HCT116 (cell line): Measurements from ENCODE around the gene CHSY3. TPM values are rescaled to one million over a fixed set of nuclear protein-coding genes. Genes with fewer than 3 reads are reported as not detected.

Experiments
- ATAC-seq: fragments of 200-7000 bp; cut with Tn5 transposase; 2 replicates; pipeline ENCODE4 v1.9.1; 2020; ENCODE audit warnings: mild to moderate bottlenecking, moderate library complexity
- BruUV-seq: library from RNA; stranded (reverse); fragments of 400-500 nt; replicated peaks from 2 replicates; lab custom pipeline; 2021; lab: Mats Ljungman, UMichigan
- CTCF ChIA-PET: fragments of 300-600 bp; sonication (Branson Sonifier 250); formaldehyde crosslinking; loops from one replicate; lab custom pipeline; 2021; ENCODE audit warnings: antibody characterized with exemption; lab: Charles Lee
- POLR2A ChIA-PET: fragments of 300-600, 350-600 bp; sonication (Branson Sonifier 250); formaldehyde crosslinking; loops from one replicate; lab custom pipeline; 2021; ENCODE audit warnings: antibody characterized with exemption; lab: Charles Lee
- RAD21 ChIA-PET, 2 experiments: fragments of 300-600 bp; sonication (Branson Sonifier 250); formaldehyde crosslinking; loops; one replicate each; lab custom pipeline; 2023; ENCODE audit warnings: low total read pairs in 2 of 2; ENCODE audit not compliant: uncharacterized antibody in 2 of 2, unreplicated experiment in 2 of 2, low non-redundant PET in 1 of 2; lab: Charles Lee
- DNase-seq: peaks from one replicate; pipeline ENCODE4 v3.0.0-alpha.2; 2010; ENCODE audit warnings: low read depth, low spot score
- H2AFZ ChIP-seq: fragments of 200-600 bp; shearing (Covaris generic), sonication (generic); 2 replicates; pipeline ENCODE4 v1.6.1; 2017; ENCODE audit warnings: low read depth, mixed run types, mixed read lengths, antibody characterized with exemption, low read length; ENCODE audit not compliant: poor library complexity, severe bottlenecking
- H3K27ac ChIP-seq: 2 replicates; pipeline ENCODE4 v1.5.1; 2012; ENCODE audit warnings: low read depth, low read length
- H3K27me3 ChIP-seq: fragments of 200-600 bp; sonication (generic); 2 replicates; pipeline ENCODE4 v1.6.1; 2016; ENCODE audit warnings: mixed run types, low read length, mixed read lengths; ENCODE audit not compliant: insufficient read depth
- H3K36me3 ChIP-seq, 2 experiments: fragments of 200-500 bp in 1 of 2; fragments of 200-600 bp in 1 of 2; sonication (Bioruptor generic) in 1 of 2; sonication (generic) in 1 of 2; 2 replicates each; pipeline versions ENCODE4 v1.5.1 to v1.6.1; 2014 to 2016; ENCODE audit warnings: low read length in 2 of 2, inconsistent platforms in 1 of 2, mixed read lengths in 1 of 2, mixed run types in 1 of 2; ENCODE audit not compliant: insufficient read depth in 2 of 2, control insufficient read depth in 1 of 2
- H3K4me1 ChIP-seq, 2 experiments: fragments of 200-600 bp in 1 of 2; sonication (generic) in 1 of 2; 2 replicates each; pipeline versions ENCODE4 v1.5.1 to v1.6.1; 2012 to 2017; ENCODE audit warnings: low read length in 2 of 2, inconsistent platforms in 1 of 2, mild to moderate bottlenecking in 1 of 2, mixed read lengths in 1 of 2, mixed run types in 1 of 2, moderate library complexity in 1 of 2; ENCODE audit not compliant: insufficient read depth in 2 of 2, control insufficient read depth in 1 of 2
- H3K4me2 ChIP-seq: fragments of 200-600 bp; sonication (generic); 2 replicates; pipeline ENCODE4 v1.6.1; 2017; ENCODE audit warnings: mixed run types, low read length, mixed read lengths
- H3K4me3 ChIP-seq, 2 experiments: fragments of 200-600 bp in 1 of 2; sonication (generic) in 1 of 2; replicated peaks in 1 of 2; 2 replicates each; pipeline ENCODE4 v1.5.1; 2011 to 2016; ENCODE audit warnings: low read length in 2 of 2, control low read depth in 1 of 2, low read depth in 1 of 2, mild to moderate bottlenecking in 1 of 2, mixed read lengths in 1 of 2, mixed run types in 1 of 2
- H3K79me2 ChIP-seq: fragments of 200-600 bp; sonication (generic); 2 replicates; pipeline ENCODE4 v1.6.1; 2017; ENCODE audit warnings: mild to moderate bottlenecking, mixed run types, low read length, moderate library complexity, mixed read lengths; ENCODE audit not compliant: insufficient read depth
- H3K9ac ChIP-seq: fragments of 200-600 bp; sonication (generic); 2 replicates; pipeline ENCODE4 v1.6.1; 2016; ENCODE audit warnings: low read length, mixed read lengths
- H3K9me2 ChIP-seq: fragments of 200-600 bp; sonication (generic), shearing (Covaris generic); 2 replicates; pipeline ENCODE4 v1.6.1; 2017; ENCODE audit warnings: mixed run types, mild to moderate bottlenecking, moderate library complexity; ENCODE audit not compliant: insufficient read depth
- H3K9me3 ChIP-seq, 2 experiments: fragments of 200-500 bp in 1 of 2; fragments of 200-600 bp in 1 of 2; sonication (Bioruptor generic) in 1 of 2; sonication (generic) in 1 of 2; 2 replicates each; pipeline ENCODE4 v1.6.1; 2014 to 2017; ENCODE audit warnings: low read length in 2 of 2, mixed read lengths in 2 of 2, inconsistent platforms in 1 of 2, low read depth in 1 of 2, mild to moderate bottlenecking in 1 of 2, mixed run types in 1 of 2, moderate library complexity in 1 of 2; ENCODE audit not compliant: control insufficient read depth in 1 of 2, insufficient read depth in 1 of 2
- H4K20me1 ChIP-seq: fragments of 200-600 bp; sonication (generic), shearing (Covaris generic); 2 replicates; pipeline ENCODE4 v1.6.1; 2017; ENCODE audit warnings: mixed run types, mild to moderate bottlenecking, moderate library complexity; ENCODE audit not compliant: insufficient read depth
- CBX3 ChIP-seq: IDR thresholded peaks from 2 replicates; pipeline ENCODE4 v1.6.1; 2012; ENCODE audit warnings: low read depth
- CEBPB ChIP-seq: IDR thresholded peaks from 2 replicates; pipeline ENCODE4 v1.6.1; 2012; ENCODE audit warnings: low read depth
- EGR1 ChIP-seq: IDR thresholded peaks from 2 replicates; pipeline ENCODE4 v1.6.1; 2012; ENCODE audit warnings: low read depth
- ELF1 ChIP-seq: IDR thresholded peaks from 2 replicates; pipeline ENCODE4 v1.6.1; 2012; ENCODE audit warnings: low read depth, borderline replicate concordance
- FOSL1 ChIP-seq: IDR thresholded peaks from 2 replicates; pipeline ENCODE4 v1.6.1; 2012; ENCODE audit warnings: low read depth
- JUND ChIP-seq: IDR thresholded peaks from 2 replicates; pipeline ENCODE4 v1.6.1; 2012
- POLR2A ChIP-seq: IDR thresholded peaks from 2 replicates; pipeline ENCODE4 v1.7.0; 2011; ENCODE audit warnings: borderline replicate concordance; ENCODE audit not compliant: insufficient read depth, insufficient read length; ENCODE audit errors: extremely low read depth
- POLR2AphosphoS5 ChIP-seq: IDR thresholded peaks from 2 replicates; pipeline ENCODE4 v1.6.1; 2011; ENCODE audit warnings: mild to moderate bottlenecking, low read depth, low read length, moderate library complexity
- RAD21 ChIP-seq: IDR thresholded peaks from 2 replicates; pipeline ENCODE4 v1.6.1; 2012; ENCODE audit warnings: low read depth, mild to moderate bottlenecking
- SIN3A ChIP-seq: IDR thresholded peaks from 2 replicates; pipeline ENCODE4 v1.6.1; 2012; ENCODE audit warnings: low read depth
- SP1 ChIP-seq: IDR thresholded peaks from 2 replicates; pipeline ENCODE4 v1.6.1; 2012; ENCODE audit warnings: low read depth
- SRF ChIP-seq: IDR thresholded peaks from 2 replicates; pipeline ENCODE4 v1.6.1; 2012; ENCODE audit warnings: low read depth
- YY1 ChIP-seq: IDR thresholded peaks from 2 replicates; pipeline ENCODE4 v1.6.1; 2011; ENCODE audit warnings: low read length, low read depth, moderate library complexity, mild to moderate bottlenecking; ENCODE audit not compliant: insufficient replicate concordance; ENCODE audit errors: extremely low read depth
- ZFX ChIP-seq: fragments of 450-650 bp; IDR thresholded peaks from 2 replicates; pipeline ENCODE4 v1.6.1; 2017
- intact Hi-C: fragments of 100-400 bp; cut with micrococcal nuclease; formaldehyde crosslinking; loops from 2 replicates; pipeline ENCODE4 v1.10.0; 2022
- total RNA-seq: library from RNA; stranded (reverse); gene quantifications from one replicate; pipeline ENCODE4 v1.2.1, GENCODE V29; 2021; ENCODE audit not compliant: unreplicated experiment
- TF ChIP-seq, protein P1 (sequence below), 3 experiments: fragments of 200-600 bp in 1 of 3; sonication (generic) in 1 of 3; IDR thresholded peaks in 2 of 3; conservative IDR thresholded peaks in 1 of 3; 2 replicates each; pipeline ENCODE4 v1.5.1; 2012 to 2017; ENCODE audit warnings: low read depth in 2 of 3, low read length in 2 of 3, antibody characterized with exemption in 1 of 3, borderline replicate concordance in 1 of 3, control low read depth in 1 of 3, mild to moderate bottlenecking in 1 of 3, mixed read lengths in 1 of 3, mixed run types in 1 of 3, moderate library complexity in 1 of 3; ENCODE audit not compliant: insufficient read depth in 1 of 3
- TF ChIP-seq, protein P2 (sequence below): IDR thresholded peaks from 2 replicates; pipeline ENCODE4 v1.6.1; 2012; ENCODE audit warnings: low read depth
- TF ChIP-seq, protein P3 (sequence below): IDR thresholded peaks from 2 replicates; pipeline ENCODE4 v1.6.1; 2012
- TF ChIP-seq, protein P4 (sequence below): IDR thresholded peaks from 2 replicates; pipeline ENCODE4 v1.6.1; 2012
- TF ChIP-seq, protein P5 (sequence below): IDR thresholded peaks from 2 replicates; pipeline ENCODE4 v1.6.1; 2011; ENCODE audit warnings: mild to moderate bottlenecking, low read length, moderate library complexity; ENCODE audit not compliant: insufficient replicate concordance; ENCODE audit errors: extremely low read depth

The CHSY3 gene
- total RNA-seq, 1 experiment from 2014 or later: 2.3 TPM

DNA sequence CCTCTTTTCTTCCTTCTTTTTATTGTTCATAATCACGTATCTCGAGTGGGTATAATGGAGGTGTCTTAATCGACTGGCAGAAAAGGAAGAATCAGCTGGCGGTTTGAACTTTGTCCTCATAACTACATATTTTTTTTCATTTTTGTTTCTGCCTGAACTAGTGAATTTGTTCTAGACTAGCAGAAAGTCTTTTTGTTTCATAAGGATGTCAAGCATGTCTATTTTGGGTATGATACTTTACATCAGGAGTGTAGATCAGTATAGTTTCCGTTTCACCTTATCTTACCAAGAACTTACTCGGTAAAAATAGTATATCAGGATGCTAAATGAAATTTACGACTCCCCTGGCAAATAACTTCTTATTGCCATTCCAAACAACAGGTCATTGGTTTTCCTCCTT is 278.9 kb downstream of the CHSY3 start:
- Histone ChIP-seq H3K4me1 (no peaks in the 10 kb centered on the region), H3K4me2 (no peak overlapping the region), H3K4me3 (no peak overlapping the region), H3K9me2 (no peaks in the 10 kb centered on the region), H2AFZ (no peak overlapping the region)
- RAD21 ChIA-PET: no interaction called here
- BruUV-seq: no TSS peak
- ATAC-seq: no peak
- no peak for TF ChIP-seq ELF1
- TF ChIP-seq, protein P1, sequence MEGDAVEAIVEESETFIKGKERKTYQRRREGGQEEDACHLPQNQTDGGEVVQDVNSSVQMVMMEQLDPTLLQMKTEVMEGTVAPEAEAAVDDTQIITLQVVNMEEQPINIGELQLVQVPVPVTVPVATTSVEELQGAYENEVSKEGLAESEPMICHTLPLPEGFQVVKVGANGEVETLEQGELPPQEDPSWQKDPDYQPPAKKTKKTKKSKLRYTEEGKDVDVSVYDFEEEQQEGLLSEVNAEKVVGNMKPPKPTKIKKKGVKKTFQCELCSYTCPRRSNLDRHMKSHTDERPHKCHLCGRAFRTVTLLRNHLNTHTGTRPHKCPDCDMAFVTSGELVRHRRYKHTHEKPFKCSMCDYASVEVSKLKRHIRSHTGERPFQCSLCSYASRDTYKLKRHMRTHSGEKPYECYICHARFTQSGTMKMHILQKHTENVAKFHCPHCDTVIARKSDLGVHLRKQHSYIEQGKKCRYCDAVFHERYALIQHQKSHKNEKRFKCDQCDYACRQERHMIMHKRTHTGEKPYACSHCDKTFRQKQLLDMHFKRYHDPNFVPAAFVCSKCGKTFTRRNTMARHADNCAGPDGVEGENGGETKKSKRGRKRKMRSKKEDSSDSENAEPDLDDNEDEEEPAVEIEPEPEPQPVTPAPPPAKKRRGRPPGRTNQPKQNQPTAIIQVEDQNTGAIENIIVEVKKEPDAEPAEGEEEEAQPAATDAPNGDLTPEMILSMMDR (IDR thresholded peaks at IDR 0.05 in 2 of 3, conservative IDR thresholded peaks at IDR 0.05 in 1 of 3; ENCODE audit: borderline replicate concordance in 1 of 3, insufficient read depth in 1 of 3, low read depth in 2 of 3, low read length in 2 of 3): no peak
- no peak for TF ChIP-seq EGR1
- TF ChIP-seq JUND: no peak
- TF ChIP-seq, protein P2, sequence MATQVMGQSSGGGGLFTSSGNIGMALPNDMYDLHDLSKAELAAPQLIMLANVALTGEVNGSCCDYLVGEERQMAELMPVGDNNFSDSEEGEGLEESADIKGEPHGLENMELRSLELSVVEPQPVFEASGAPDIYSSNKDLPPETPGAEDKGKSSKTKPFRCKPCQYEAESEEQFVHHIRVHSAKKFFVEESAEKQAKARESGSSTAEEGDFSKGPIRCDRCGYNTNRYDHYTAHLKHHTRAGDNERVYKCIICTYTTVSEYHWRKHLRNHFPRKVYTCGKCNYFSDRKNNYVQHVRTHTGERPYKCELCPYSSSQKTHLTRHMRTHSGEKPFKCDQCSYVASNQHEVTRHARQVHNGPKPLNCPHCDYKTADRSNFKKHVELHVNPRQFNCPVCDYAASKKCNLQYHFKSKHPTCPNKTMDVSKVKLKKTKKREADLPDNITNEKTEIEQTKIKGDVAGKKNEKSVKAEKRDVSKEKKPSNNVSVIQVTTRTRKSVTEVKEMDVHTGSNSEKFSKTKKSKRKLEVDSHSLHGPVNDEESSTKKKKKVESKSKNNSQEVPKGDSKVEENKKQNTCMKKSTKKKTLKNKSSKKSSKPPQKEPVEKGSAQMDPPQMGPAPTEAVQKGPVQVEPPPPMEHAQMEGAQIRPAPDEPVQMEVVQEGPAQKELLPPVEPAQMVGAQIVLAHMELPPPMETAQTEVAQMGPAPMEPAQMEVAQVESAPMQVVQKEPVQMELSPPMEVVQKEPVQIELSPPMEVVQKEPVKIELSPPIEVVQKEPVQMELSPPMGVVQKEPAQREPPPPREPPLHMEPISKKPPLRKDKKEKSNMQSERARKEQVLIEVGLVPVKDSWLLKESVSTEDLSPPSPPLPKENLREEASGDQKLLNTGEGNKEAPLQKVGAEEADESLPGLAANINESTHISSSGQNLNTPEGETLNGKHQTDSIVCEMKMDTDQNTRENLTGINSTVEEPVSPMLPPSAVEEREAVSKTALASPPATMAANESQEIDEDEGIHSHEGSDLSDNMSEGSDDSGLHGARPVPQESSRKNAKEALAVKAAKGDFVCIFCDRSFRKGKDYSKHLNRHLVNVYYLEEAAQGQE: no peak
- TF ChIP-seq, protein P3, sequence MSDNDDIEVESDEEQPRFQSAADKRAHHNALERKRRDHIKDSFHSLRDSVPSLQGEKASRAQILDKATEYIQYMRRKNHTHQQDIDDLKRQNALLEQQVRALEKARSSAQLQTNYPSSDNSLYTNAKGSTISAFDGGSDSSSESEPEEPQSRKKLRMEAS: no peak
- TF ChIP-seq, protein P4, sequence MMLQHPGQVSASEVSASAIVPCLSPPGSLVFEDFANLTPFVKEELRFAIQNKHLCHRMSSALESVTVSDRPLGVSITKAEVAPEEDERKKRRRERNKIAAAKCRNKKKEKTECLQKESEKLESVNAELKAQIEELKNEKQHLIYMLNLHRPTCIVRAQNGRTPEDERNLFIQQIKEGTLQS: no peak
- no peak for TF ChIP-seq CBX3
- TF ChIP-seq, protein P5, sequence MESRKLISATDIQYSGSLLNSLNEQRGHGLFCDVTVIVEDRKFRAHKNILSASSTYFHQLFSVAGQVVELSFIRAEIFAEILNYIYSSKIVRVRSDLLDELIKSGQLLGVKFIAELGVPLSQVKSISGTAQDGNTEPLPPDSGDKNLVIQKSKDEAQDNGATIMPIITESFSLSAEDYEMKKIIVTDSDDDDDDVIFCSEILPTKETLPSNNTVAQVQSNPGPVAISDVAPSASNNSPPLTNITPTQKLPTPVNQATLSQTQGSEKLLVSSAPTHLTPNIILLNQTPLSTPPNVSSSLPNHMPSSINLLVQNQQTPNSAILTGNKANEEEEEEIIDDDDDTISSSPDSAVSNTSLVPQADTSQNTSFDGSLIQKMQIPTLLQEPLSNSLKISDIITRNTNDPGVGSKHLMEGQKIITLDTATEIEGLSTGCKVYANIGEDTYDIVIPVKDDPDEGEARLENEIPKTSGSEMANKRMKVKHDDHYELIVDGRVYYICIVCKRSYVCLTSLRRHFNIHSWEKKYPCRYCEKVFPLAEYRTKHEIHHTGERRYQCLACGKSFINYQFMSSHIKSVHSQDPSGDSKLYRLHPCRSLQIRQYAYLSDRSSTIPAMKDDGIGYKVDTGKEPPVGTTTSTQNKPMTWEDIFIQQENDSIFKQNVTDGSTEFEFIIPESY: no peak
- TF ChIP-seq YY1: no peak
- no peak for TF ChIP-seq SIN3A
- no peak for TF ChIP-seq RAD21
- no peak for TF ChIP-seq POLR2AphosphoS5
- TF ChIP-seq ZFX: no peak
- TF ChIP-seq SRF: no peak
- TF ChIP-seq SP1: no peak
- TF ChIP-seq CEBPB: no peak
- no peak for TF ChIP-seq FOSL1
- no peak for TF ChIP-seq POLR2A
- TF ChIP-seq, all 23 proteins: peak for 0
- no peak overlapping the region for H3K27ac ChIP-seq
- no peaks in the 10 kb centered on the region for H4K20me1 ChIP-seq
- DNase-seq: no peak
- H3K9ac ChIP-seq: no peak overlapping the region
- intact Hi-C loops: no loop called here
- H3K9me3 ChIP-seq: no peaks in the 10 kb centered on the region
- H3K79me2 ChIP-seq: no peaks in the 10 kb centered on the region
- no peaks in the 10 kb centered on the region for H3K36me3 ChIP-seq
- ChIA-PET POLR2A (no interaction called here), CTCF (interaction anchor here (1.4 kb wide), 1 partner anchor 16 kb away, joined by 3 read pairs; no protein-coding TSS in a partner anchor)
- no peaks in the 10 kb centered on the region for H3K27me3 ChIP-seq
